MCF 10A (cell line): ENCODE measurements around the gene PRDM8. TPM values are rescaled to one million over a fixed set of nuclear protein-coding genes. Genes with fewer than 3 reads are reported as not detected.

Experiments
- BruUV-seq: library from RNA; stranded (reverse); fragments of 400-500 nt; replicated peaks from 2 replicates; lab custom pipeline; 2021; lab: Mats Ljungman, UMichigan
- CTCF ChIA-PET: fragments of 300-600 bp; sonication (Branson Sonifier 250); formaldehyde crosslinking; extraction: SDS; loops from one replicate; lab custom pipeline; 2021; ENCODE audit warnings: antibody characterized with exemption, inconsistent platforms; lab: Yijun Ruan, JAX
- POLR2A ChIA-PET: fragments of 300-600, 350-650 bp; sonication (Branson Sonifier 250); formaldehyde crosslinking; extraction: SDS; loops from one replicate; lab custom pipeline; 2020; ENCODE audit warnings: antibody characterized with exemption, inconsistent platforms; lab: Yijun Ruan, JAX
- DNase-seq: peaks from one replicate; pipeline ENCODE4 v3.0.0-alpha.2; 2018; ENCODE audit not compliant: unreplicated experiment
- H3K27ac Mint-ChIP-seq: one replicate; pipeline ENCODE4 v1.8.0; 2022; ENCODE audit warnings: mild to moderate bottlenecking, low read depth, mixed read lengths; ENCODE audit not compliant: unreplicated experiment
- H3K27me3 Mint-ChIP-seq: one replicate; pipeline ENCODE4 v1.8.0; 2022; ENCODE audit warnings: mixed read lengths; ENCODE audit not compliant: insufficient read depth, unreplicated experiment
- H3K36me3 Mint-ChIP-seq: one replicate; pipeline ENCODE4 v1.8.0; 2022; ENCODE audit warnings: mild to moderate bottlenecking, moderate library complexity, mixed read lengths; ENCODE audit not compliant: insufficient read depth, unreplicated experiment
- H3K4me1 Mint-ChIP-seq: one replicate; pipeline ENCODE4 v1.8.0; 2022; ENCODE audit warnings: mixed read lengths; ENCODE audit not compliant: insufficient read depth, unreplicated experiment
- H3K4me3 Mint-ChIP-seq: one replicate; pipeline ENCODE4 v1.8.0; 2022; ENCODE audit warnings: mild to moderate bottlenecking, moderate library complexity, mixed read lengths; ENCODE audit not compliant: unreplicated experiment
- H3K9me3 Mint-ChIP-seq: one replicate; pipeline ENCODE4 v1.8.0; 2022; ENCODE audit warnings: mixed read lengths; ENCODE audit not compliant: unreplicated experiment
- intact Hi-C: fragments of 100-400 bp; cut with micrococcal nuclease; formaldehyde crosslinking; loops from 2 replicates; pipeline ENCODE4 v1.14.1; 2022
- total RNA-seq: library from RNA; stranded (reverse); gene quantifications from 2 replicates; pipeline ENCODE4 v1.2.3, GENCODE V29; 2022
- TF ChIP-seq, protein P1 (sequence below): fragments of 200-600 bp; IDR thresholded peaks from one replicate; pipeline ENCODE4 v1.8.0; 2022; ENCODE audit warnings: antibody characterized with exemption, mild to moderate bottlenecking; ENCODE audit not compliant: unreplicated experiment

The PRDM8 gene
- total RNA-seq, 1 experiment from 2014 or later: 4.9 TPM

- H3K27me3 Mint-ChIP-seq: no peaks in the 10 kb centered on the region
- H3K27ac Mint-ChIP-seq: no peak overlapping the region
- peaks cover 9% of the 10 kb centered on the region for H3K4me1 Mint-ChIP-seq
- no peak overlapping the region for H3K4me3 Mint-ChIP-seq
- no peaks in the 10 kb centered on the region for H3K9me3 Mint-ChIP-seq
- intact Hi-C loops: loop anchor here (10.0 kb wide), 1 partner anchor 1143 kb away; no protein-coding TSS in a partner anchor
- ChIA-PET CTCF (interaction anchor here (0.8 to 1.5 kb wide), 3 partner anchors 8 to 26 kb away, joined by 3 to 5 read pairs (median 4); no protein-coding TSS in a partner anchor), POLR2A (no interaction called here)
- no peak for DNase-seq
- BruUV-seq: no TSS peak
- TF ChIP-seq, protein P1, sequence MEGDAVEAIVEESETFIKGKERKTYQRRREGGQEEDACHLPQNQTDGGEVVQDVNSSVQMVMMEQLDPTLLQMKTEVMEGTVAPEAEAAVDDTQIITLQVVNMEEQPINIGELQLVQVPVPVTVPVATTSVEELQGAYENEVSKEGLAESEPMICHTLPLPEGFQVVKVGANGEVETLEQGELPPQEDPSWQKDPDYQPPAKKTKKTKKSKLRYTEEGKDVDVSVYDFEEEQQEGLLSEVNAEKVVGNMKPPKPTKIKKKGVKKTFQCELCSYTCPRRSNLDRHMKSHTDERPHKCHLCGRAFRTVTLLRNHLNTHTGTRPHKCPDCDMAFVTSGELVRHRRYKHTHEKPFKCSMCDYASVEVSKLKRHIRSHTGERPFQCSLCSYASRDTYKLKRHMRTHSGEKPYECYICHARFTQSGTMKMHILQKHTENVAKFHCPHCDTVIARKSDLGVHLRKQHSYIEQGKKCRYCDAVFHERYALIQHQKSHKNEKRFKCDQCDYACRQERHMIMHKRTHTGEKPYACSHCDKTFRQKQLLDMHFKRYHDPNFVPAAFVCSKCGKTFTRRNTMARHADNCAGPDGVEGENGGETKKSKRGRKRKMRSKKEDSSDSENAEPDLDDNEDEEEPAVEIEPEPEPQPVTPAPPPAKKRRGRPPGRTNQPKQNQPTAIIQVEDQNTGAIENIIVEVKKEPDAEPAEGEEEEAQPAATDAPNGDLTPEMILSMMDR: no peak
- H3K36me3 Mint-ChIP-seq: no peaks in the 10 kb centered on the region
Measured at GRCh38 chr4:80187677-80188076, 9.6 kb upstream of the PRDM8 start.

- H3K9me3 Mint-ChIP-seq: no peaks in the 10 kb centered on the region
- no peak for DNase-seq
- BruUV-seq: no TSS peak
- TF ChIP-seq, protein P1: no peak
- no peak overlapping the region for H3K4me3 Mint-ChIP-seq
- H3K27me3 Mint-ChIP-seq: no peaks in the 10 kb centered on the region
- peaks cover 16% of the 10 kb centered on the region for H3K4me1 Mint-ChIP-seq
- ChIA-PET CTCF (interaction anchor here (0.6 to 1.5 kb wide), 4 partner anchors 12 to 376 kb away, joined by 3 to 5 read pairs (median 4); no protein-coding TSS in a partner anchor), POLR2A (no interaction called here)
- no peaks in the 10 kb centered on the region for H3K36me3 Mint-ChIP-seq
- intact Hi-C loops: loop anchor here (10.0 kb wide), 1 partner anchor 1144 kb away; no protein-coding TSS in a partner anchor
- no peak overlapping the region for H3K27ac Mint-ChIP-seq
Measured at GRCh38 chr4:80188457-80188800, 8.9 kb upstream of the PRDM8 start.

GRCh38 chr4:80188801-80189458, 8.4 kb upstream of the PRDM8 start:
- Mint-ChIP-seq H3K4me3 (no peak overlapping the region), H3K9me3 (no peaks in the 10 kb centered on the region), H3K4me1 (peaks cover 16% of the 10 kb centered on the region), H3K36me3 (no peaks in the 10 kb centered on the region), H3K27me3 (no peaks in the 10 kb centered on the region), H3K27ac (no peak overlapping the region)
- DNase-seq: no peak
- ChIA-PET CTCF (interaction anchor here (0.5 to 0.9 kb wide), 3 partner anchors 33 to 1503 kb away, joined by 3 to 5 read pairs (median 3); no protein-coding TSS in a partner anchor), POLR2A (no interaction called here)
- intact Hi-C loops: loop anchor here (10.0 kb wide), 1 partner anchor 1144 kb away; no protein-coding TSS in a partner anchor
- TF ChIP-seq, protein P1: no peak
- no TSS peak for BruUV-seq

DNA sequence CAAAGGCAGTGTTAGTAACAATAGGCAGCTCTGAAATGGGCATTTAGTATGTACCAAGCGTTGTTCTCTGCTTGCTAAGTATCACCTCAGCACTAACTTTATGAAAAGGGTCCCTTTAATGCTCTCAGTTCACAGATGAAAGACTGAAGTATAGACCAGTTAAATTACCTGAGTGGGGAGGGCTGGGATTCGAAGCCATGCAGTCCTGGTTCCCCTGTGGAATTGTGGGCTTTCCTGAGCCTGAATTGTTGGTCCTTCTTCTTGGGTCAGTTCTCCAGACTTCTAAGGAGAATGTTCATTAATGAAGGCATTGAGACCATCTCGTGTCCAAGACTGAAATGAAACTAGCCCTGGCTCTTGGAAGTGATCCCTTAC, 7.7 kb upstream of the PRDM8 start:
- Mint-ChIP-seq H3K27ac (no peak overlapping the region), H3K9me3 (no peaks in the 10 kb centered on the region), H3K4me3 (no peak overlapping the region), H3K36me3 (no peaks in the 10 kb centered on the region), H3K4me1 (peaks cover 16% of the 10 kb centered on the region), H3K27me3 (no peaks in the 10 kb centered on the region)
- no peak for DNase-seq
- TF ChIP-seq, protein P1: no peak
- no TSS peak for BruUV-seq
- intact Hi-C loops: loop anchor here (10.0 kb wide), 1 partner anchor 1145 kb away; no protein-coding TSS in a partner anchor
- ChIA-PET CTCF (interaction anchor here (0.6 kb wide), 1 partner anchor 1504 kb away, joined by 5 read pairs; no protein-coding TSS in a partner anchor), POLR2A (no interaction called here)
